ENCODE results near the gene RASGRP2. TPM values are rescaled to one million over a fixed set of nuclear protein-coding genes. Genes with fewer than 3 reads are reported as not detected.
A peak's percentile ranks its signal among the peaks of the same experiment; 100 is the strongest.

The RASGRP2 gene
- total RNA-seq, 1 experiment from 2014 or later, result 4.0 TPM

DNA sequence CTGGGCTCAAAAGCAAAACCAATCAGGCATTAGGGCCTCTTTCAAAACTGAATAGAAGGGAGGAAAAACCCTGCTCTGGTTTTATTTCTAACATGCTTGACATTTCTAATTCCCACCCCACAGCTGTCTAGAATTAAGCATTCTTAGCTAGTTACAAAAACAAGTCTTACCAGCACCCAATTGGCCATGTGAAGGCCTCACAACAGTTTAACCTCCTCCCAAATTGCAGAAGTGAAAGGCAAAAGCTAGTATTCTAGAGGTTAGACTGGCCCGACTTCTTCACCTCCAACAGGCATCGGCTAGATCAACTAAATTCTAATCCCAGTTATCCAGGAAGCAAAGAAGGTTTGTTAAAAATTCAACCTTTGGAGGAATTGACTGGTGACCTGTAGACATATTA lies 27.9 kb upstream of the RASGRP2 start:
- POLR2A ChIA-PET, result no interaction called here

DNA sequence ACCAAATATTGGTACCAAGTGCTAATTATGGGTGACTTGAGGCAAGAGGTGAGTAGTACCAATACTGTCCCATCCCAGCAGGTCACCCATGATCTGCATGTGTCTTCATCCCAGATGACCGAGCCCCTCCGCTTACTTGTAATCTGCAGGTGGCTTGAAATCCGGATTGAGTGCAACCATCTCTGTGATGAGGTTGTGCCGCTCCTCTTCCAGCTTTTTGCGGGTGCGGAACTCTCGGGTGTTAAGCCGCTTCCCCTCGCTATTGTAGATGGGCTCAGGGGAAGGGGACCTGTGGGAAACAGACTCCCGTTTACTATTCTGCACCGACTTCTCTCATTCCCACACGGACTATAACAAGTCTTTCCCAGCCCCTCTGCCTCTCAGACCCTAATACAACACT lies 26.2 kb upstream of the RASGRP2 start:
- peaks cover 38% of the 10 kb centered on the region for H3K36me3 ChIP-seq (ENCODE audit: control insufficient read depth, insufficient read depth, low read length)
- H3K4me3 ChIP-seq (ENCODE audit: low read depth, low read length), result no peak overlapping the region
- Mint-ChIP-seq H3K27me3 (ENCODE audit: insufficient read depth, unreplicated experiment) (no peaks in the 10 kb centered on the region), H3K9me3 (ENCODE audit: unreplicated experiment) (no peaks in the 10 kb centered on the region), H3K4me1 (ENCODE audit: low read depth, unreplicated experiment) (no peaks in the 10 kb centered on the region), H3K4me3 (ENCODE audit: unreplicated experiment) (no peak overlapping the region), H3K27ac (ENCODE audit: unreplicated experiment) (no peak overlapping the region), H3K36me3 (ENCODE audit: insufficient read depth, unreplicated experiment) (peaks cover 100% of the 10 kb centered on the region)
- H3K4me1 ChIP-seq, result no peaks in the 10 kb centered on the region
- POLR2A ChIA-PET, result interaction anchor here (0.5 to 1.6 kb wide), 2 partner anchors 9 to 37 kb away, joined by 3 to 13 read pairs; no protein-coding TSS in a partner anchor
- no peaks in the 10 kb centered on the region for H3K27me3 ChIP-seq (replicated peaks; ENCODE audit: control insufficient read depth, insufficient read depth, low read length)
- peak in 1 of 2 experiments; percentile 31 for DNase-seq
- no peak for TF ChIP-seq CTCF (IDR thresholded peaks at IDR 0.05; ENCODE audit: insufficient read depth in 1 of 2, low read depth in 1 of 2, low read length in 1 of 2, severe bottlenecking in 1 of 2, unreplicated experiment in 1 of 2)
- CTCF ChIA-PET, result no interaction called here
- no peaks in the 10 kb centered on the region for H3K9me3 ChIP-seq
- BruUV-seq (replicated peaks), result no TSS peak
- intact Hi-C loops (cut with micrococcal nuclease; ENCODE audit: unreplicated experiment), result loop anchor here (10.0 kb wide), 1 partner anchor 345 kb away; the partner anchor contains the start of genes TM7SF2 and ZNHIT2

More for the DNA sequence above, 27.9 kb upstream of the RASGRP2 start:
- CTCF ChIA-PET, result no interaction called here
- Histone ChIP-seq H3K9me3 (no peaks in the 10 kb centered on the region), H3K27me3 (replicated peaks; ENCODE audit: control insufficient read depth, insufficient read depth, low read length) (no peaks in the 10 kb centered on the region), H3K4me3 (ENCODE audit: low read depth, low read length) (no peak overlapping the region), H3K36me3 (ENCODE audit: control insufficient read depth, insufficient read depth, low read length) (peaks cover 39% of the 10 kb centered on the region), H3K4me1 (peaks cover 8% of the 10 kb centered on the region)
- no TSS peak for BruUV-seq (replicated peaks)
- Mint-ChIP-seq H3K9me3 (ENCODE audit: unreplicated experiment) (no peaks in the 10 kb centered on the region), H3K36me3 (ENCODE audit: insufficient read depth, unreplicated experiment) (peaks cover 100% of the 10 kb centered on the region), H3K4me3 (ENCODE audit: unreplicated experiment) (no peak overlapping the region), H3K27ac (ENCODE audit: unreplicated experiment) (no peak overlapping the region), H3K4me1 (ENCODE audit: low read depth, unreplicated experiment) (peaks cover 7% of the 10 kb centered on the region), H3K27me3 (ENCODE audit: insufficient read depth, unreplicated experiment) (no peaks in the 10 kb centered on the region)
- no peak for TF ChIP-seq CTCF (IDR thresholded peaks at IDR 0.05; ENCODE audit: insufficient read depth in 1 of 2, low read depth in 1 of 2, low read length in 1 of 2, severe bottlenecking in 1 of 2, unreplicated experiment in 1 of 2)
- intact Hi-C loops (cut with micrococcal nuclease; ENCODE audit: unreplicated experiment), result loop anchor here (10.0 kb wide), 1 partner anchor 343 kb away; the partner anchor contains the start of genes TM7SF2 and ZNHIT2
- no peak for DNase-seq

DNA sequence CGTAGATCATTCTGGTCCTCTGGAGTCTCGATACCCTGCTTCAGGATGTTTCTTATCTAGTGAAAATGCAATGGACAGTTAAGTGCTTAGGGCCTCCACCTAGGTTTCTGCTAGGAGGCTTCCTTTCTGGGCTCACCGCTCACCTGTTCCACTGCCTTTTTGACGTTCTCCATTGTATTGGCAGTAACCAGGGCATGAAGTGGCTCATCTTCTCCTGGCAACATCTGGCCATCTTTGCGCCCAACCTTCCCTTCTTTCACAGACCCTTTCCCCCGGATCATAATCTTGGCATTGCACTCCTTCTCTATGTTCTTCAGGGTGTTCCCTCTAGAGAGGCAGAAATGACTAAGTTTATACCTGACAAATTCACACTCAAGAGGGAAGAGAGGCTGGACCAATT lies 25.3 kb upstream of the RASGRP2 start:
- H3K9me3 ChIP-seq, result no peaks in the 10 kb centered on the region
- no peak for TF ChIP-seq CTCF (IDR thresholded peaks at IDR 0.05; ENCODE audit: insufficient read depth in 1 of 2, low read depth in 1 of 2, low read length in 1 of 2, severe bottlenecking in 1 of 2, unreplicated experiment in 1 of 2)
- H3K27me3 ChIP-seq (replicated peaks; ENCODE audit: control insufficient read depth, insufficient read depth, low read length), result no peaks in the 10 kb centered on the region
- peaks cover 100% of the 10 kb centered on the region for H3K36me3 Mint-ChIP-seq (ENCODE audit: insufficient read depth, unreplicated experiment)
- peaks cover 40% of the 10 kb centered on the region for H3K36me3 ChIP-seq (ENCODE audit: control insufficient read depth, insufficient read depth, low read length)
- H3K27me3 Mint-ChIP-seq (ENCODE audit: insufficient read depth, unreplicated experiment), result no peaks in the 10 kb centered on the region
- ChIA-PET CTCF (no interaction called here), POLR2A (interaction anchor here (1.6 kb wide), 1 partner anchor 10 kb away, joined by 13 read pairs; no protein-coding TSS in a partner anchor)
- intact Hi-C loops (cut with micrococcal nuclease; ENCODE audit: unreplicated experiment), result no loop called here
- H3K4me1 ChIP-seq, result no peaks in the 10 kb centered on the region
- no peaks in the 10 kb centered on the region for H3K9me3 Mint-ChIP-seq (ENCODE audit: unreplicated experiment)
- DNase-seq, result no peak
- BruUV-seq (replicated peaks), result no TSS peak
- no peak overlapping the region for H3K4me3 ChIP-seq (ENCODE audit: low read depth, low read length)
- no peak overlapping the region for H3K4me3 Mint-ChIP-seq (ENCODE audit: unreplicated experiment)
- H3K27ac Mint-ChIP-seq (ENCODE audit: unreplicated experiment), result peak overlapping the region; percentile 2
- H3K4me1 Mint-ChIP-seq (ENCODE audit: low read depth, unreplicated experiment), result no peaks in the 10 kb centered on the region
